ENCODE results near the gene KIF2C.
A peak's percentile ranks its signal among the peaks of the same experiment; 100 is the strongest.

The KIF2C gene

GRCh38 chr1:44719318-44719717 is 20.3 kb upstream of the KIF2C start:
- Histone ChIP-seq H3K9ac (ENCODE audit: low read depth, low read length) (no peak overlapping the region), H3K27ac (ENCODE audit: low read depth, low read length) (no peak overlapping the region), H3K4me1 (ENCODE audit: control insufficient read depth, insufficient read depth, low read length) (peaks cover 2% of the 10 kb centered on the region; the same call in 1 of the 2 replicates), H3K27me3 (ENCODE audit: control insufficient read depth, insufficient read depth, low read length) (no peaks in the 10 kb centered on the region), H3K4me3 (ENCODE audit: low read depth, low read length) (no peak overlapping the region), H3K36me3 (ENCODE audit: control insufficient read depth, insufficient read depth, low read length) (no peaks in the 10 kb centered on the region), H3K9me3 (ENCODE audit: control insufficient read depth, insufficient read depth, low read length) (no peaks in the 10 kb centered on the region)

- Histone ChIP-seq H3K36me3 (ENCODE audit: control insufficient read depth, insufficient read depth, low read length) (no peaks in the 10 kb centered on the region), H3K9ac (ENCODE audit: low read depth, low read length) (no peak overlapping the region), H3K27ac (ENCODE audit: low read depth, low read length) (no peak overlapping the region), H3K27me3 (ENCODE audit: control insufficient read depth, insufficient read depth, low read length) (no peaks in the 10 kb centered on the region), H3K4me1 (ENCODE audit: control insufficient read depth, insufficient read depth, low read length) (0 out of 2 replicates have a peak, but pooled peaks cover under 1% of the 10 kb centered on the region), H3K4me3 (ENCODE audit: low read depth, low read length) (no peak overlapping the region), H3K9me3 (ENCODE audit: control insufficient read depth, insufficient read depth, low read length) (no peaks in the 10 kb centered on the region)
Measured at GRCh38 chr1:44720281-44720680, 19.4 kb upstream of the KIF2C start.

- H3K27ac ChIP-seq (ENCODE audit: low read depth, low read length), result peak overlapping the region; percentile 84
- no peaks in the 10 kb centered on the region for H3K27me3 ChIP-seq (ENCODE audit: control insufficient read depth, insufficient read depth, low read length)
- peak overlapping the region; percentile 81 for H3K9ac ChIP-seq (ENCODE audit: low read depth, low read length)
- H3K36me3 ChIP-seq (ENCODE audit: control insufficient read depth, insufficient read depth, low read length), result no peaks in the 10 kb centered on the region
- no peak overlapping the region for H3K4me3 ChIP-seq (ENCODE audit: low read depth, low read length)
- H3K4me1 ChIP-seq (ENCODE audit: control insufficient read depth, insufficient read depth, low read length), result no peaks in the 10 kb centered on the region
- no peaks in the 10 kb centered on the region for H3K9me3 ChIP-seq (ENCODE audit: control insufficient read depth, insufficient read depth, low read length)
Measured at GRCh38 chr1:44721485-44722361, 17.9 kb upstream of the KIF2C start.

GRCh38 chr1:44723064-44723463 is 16.6 kb upstream of the KIF2C start:
- Histone ChIP-seq H3K27me3 (ENCODE audit: control insufficient read depth, insufficient read depth, low read length) (no peaks in the 10 kb centered on the region), H3K4me3 (ENCODE audit: low read depth, low read length) (no peak overlapping the region), H3K9me3 (ENCODE audit: control insufficient read depth, insufficient read depth, low read length) (no peaks in the 10 kb centered on the region), H3K9ac (ENCODE audit: low read depth, low read length) (no peak overlapping the region), H3K36me3 (ENCODE audit: control insufficient read depth, insufficient read depth, low read length) (no peaks in the 10 kb centered on the region), H3K27ac (ENCODE audit: low read depth, low read length) (no peak overlapping the region), H3K4me1 (ENCODE audit: control insufficient read depth, insufficient read depth, low read length) (no peaks in the 10 kb centered on the region)

- Histone ChIP-seq H3K4me3 (ENCODE audit: low read depth, low read length) (no peak overlapping the region), H3K9ac (ENCODE audit: low read depth, low read length) (no peak overlapping the region)
Measured at GRCh38 chr1:44723496-44724295, 15.9 kb upstream of the KIF2C start.

GRCh38 chr1:44724296-44724954 is 15.2 kb upstream of the KIF2C start:
- Histone ChIP-seq H3K27me3 (ENCODE audit: control insufficient read depth, insufficient read depth, low read length) (no peaks in the 10 kb centered on the region), H3K4me3 (ENCODE audit: low read depth, low read length) (no peak overlapping the region), H3K36me3 (ENCODE audit: control insufficient read depth, insufficient read depth, low read length) (no peaks in the 10 kb centered on the region), H3K4me1 (ENCODE audit: control insufficient read depth, insufficient read depth, low read length) (no peaks in the 10 kb centered on the region), H3K27ac (ENCODE audit: low read depth, low read length) (no peak overlapping the region), H3K9ac (ENCODE audit: low read depth, low read length) (no peak overlapping the region), H3K9me3 (ENCODE audit: control insufficient read depth, insufficient read depth, low read length) (no peaks in the 10 kb centered on the region)

More at GRCh38 chr1:44723496-44724295, 15.9 kb upstream of the KIF2C start:
- Histone ChIP-seq H3K27ac (ENCODE audit: low read depth, low read length) (no peak overlapping the region), H3K27me3 (ENCODE audit: control insufficient read depth, insufficient read depth, low read length) (no peaks in the 10 kb centered on the region), H3K9me3 (ENCODE audit: control insufficient read depth, insufficient read depth, low read length) (no peaks in the 10 kb centered on the region), H3K4me1 (ENCODE audit: control insufficient read depth, insufficient read depth, low read length) (no peaks in the 10 kb centered on the region), H3K36me3 (ENCODE audit: control insufficient read depth, insufficient read depth, low read length) (no peaks in the 10 kb centered on the region)

- no peaks in the 10 kb centered on the region for H3K36me3 ChIP-seq (ENCODE audit: control insufficient read depth, insufficient read depth, low read length)
- H3K27ac ChIP-seq (ENCODE audit: low read depth, low read length), result no peak overlapping the region
- no peaks in the 10 kb centered on the region for H3K9me3 ChIP-seq (ENCODE audit: control insufficient read depth, insufficient read depth, low read length)
- no peak overlapping the region for H3K9ac ChIP-seq (ENCODE audit: low read depth, low read length)
- no peaks in the 10 kb centered on the region for H3K4me1 ChIP-seq (ENCODE audit: control insufficient read depth, insufficient read depth, low read length)
- H3K27me3 ChIP-seq (ENCODE audit: control insufficient read depth, insufficient read depth, low read length), result no peaks in the 10 kb centered on the region
- no peak overlapping the region for H3K4me3 ChIP-seq (ENCODE audit: low read depth, low read length)
Measured at GRCh38 chr1:44724955-44725698, 14.5 kb upstream of the KIF2C start.

- 0 out of 2 replicates have a peak, but pooled peaks cover 2% of the 10 kb centered on the region for H3K4me1 ChIP-seq (ENCODE audit: control insufficient read depth, insufficient read depth, low read length)
- no peaks in the 10 kb centered on the region for H3K9me3 ChIP-seq (ENCODE audit: control insufficient read depth, insufficient read depth, low read length)
- H3K9ac ChIP-seq (ENCODE audit: low read depth, low read length), result peak within 1 kb of the TSS; percentile 96
- H3K27me3 ChIP-seq (ENCODE audit: control insufficient read depth, insufficient read depth, low read length), result no peaks in the 10 kb centered on the region
- no peaks in the 10 kb centered on the region for H3K36me3 ChIP-seq (ENCODE audit: control insufficient read depth, insufficient read depth, low read length)
- peak within 1 kb of the TSS; percentile 100 for H3K27ac ChIP-seq (ENCODE audit: low read depth, low read length)
- no peak within 1 kb of the TSS for H3K4me3 ChIP-seq (ENCODE audit: low read depth, low read length)
Measured at GRCh38 chr1:44730741-44731512, 8.7 kb upstream of the KIF2C start, which contains the start of gene RNU5D-1. Gene RNU5D-1 (minus strand): TSS chr1:44731170.

- Histone ChIP-seq H3K27ac (ENCODE audit: low read depth, low read length) (no peak overlapping the region), H3K4me3 (ENCODE audit: low read depth, low read length) (no peak overlapping the region), H3K27me3 (ENCODE audit: control insufficient read depth, insufficient read depth, low read length) (no peaks in the 10 kb centered on the region), H3K9ac (ENCODE audit: low read depth, low read length) (no peak overlapping the region), H3K9me3 (ENCODE audit: control insufficient read depth, insufficient read depth, low read length) (no peaks in the 10 kb centered on the region), H3K4me1 (ENCODE audit: control insufficient read depth, insufficient read depth, low read length) (0 out of 2 replicates have a peak, but pooled peaks cover 2% of the 10 kb centered on the region), H3K36me3 (ENCODE audit: control insufficient read depth, insufficient read depth, low read length) (no peaks in the 10 kb centered on the region)
Measured at GRCh38 chr1:44733365-44733764, 6.3 kb upstream of the KIF2C start.

GRCh38 chr1:44733784-44734183 is 5.9 kb upstream of the KIF2C start:
- Histone ChIP-seq H3K9me3 (ENCODE audit: control insufficient read depth, insufficient read depth, low read length) (no peaks in the 10 kb centered on the region), H3K4me1 (ENCODE audit: control insufficient read depth, insufficient read depth, low read length) (0 out of 2 replicates have a peak, but pooled peaks cover 2% of the 10 kb centered on the region), H3K36me3 (ENCODE audit: control insufficient read depth, insufficient read depth, low read length) (no peaks in the 10 kb centered on the region), H3K9ac (ENCODE audit: low read depth, low read length) (no peak overlapping the region), H3K27ac (ENCODE audit: low read depth, low read length) (no peak overlapping the region), H3K27me3 (ENCODE audit: control insufficient read depth, insufficient read depth, low read length) (no peaks in the 10 kb centered on the region), H3K4me3 (ENCODE audit: low read depth, low read length) (no peak overlapping the region)
